Stimulated activated naive B cell treated with anti-CD40 and anti-IgM and Interleukin-4, amounts not matched to agents 10 μg/mL and 1 μg/mL and 100 μg/mL, for 72 hours (primary cell): ENCODE measurements around the gene CASD1.

ENCODE experiments used
- ATAC-seq, 2 donors: fragments of 150-1000 bp; cut with Tn5 transposase; replicated peaks; 2 replicates each; pipeline ENCODE4 v1.10.0; 2021; ENCODE audit warnings: moderate library complexity in 1 of 2
- DNase-seq: peaks from one replicate; pipeline ENCODE4 v3.0.0; 2021
- H3K27ac Mint-ChIP-seq: one replicate; pipeline ENCODE4 v1.8.0; 2022; ENCODE audit warnings: mild to moderate bottlenecking, mixed read lengths
- H3K27me3 Mint-ChIP-seq, 2 donors: one replicate each; pipeline ENCODE4 v1.8.0; 2022; ENCODE audit warnings: mixed read lengths in 2 of 2
- H3K36me3 Mint-ChIP-seq, 2 donors: one replicate each; pipeline ENCODE4 v1.8.0; 2022; ENCODE audit warnings: mixed read lengths in 2 of 2, mild to moderate bottlenecking in 1 of 2
- H3K4me1 Mint-ChIP-seq, 2 donors: one replicate each; pipeline ENCODE4 v1.8.0; 2022; ENCODE audit warnings: mixed read lengths in 2 of 2, mild to moderate bottlenecking in 1 of 2
- H3K4me3 Mint-ChIP-seq, 2 donors: one replicate each; pipeline ENCODE4 v1.8.0; 2022; ENCODE audit warnings: mild to moderate bottlenecking in 2 of 2, mixed read lengths in 2 of 2, moderate library complexity in 1 of 2
- H3K9me3 Mint-ChIP-seq, 2 donors: one replicate each; pipeline ENCODE4 v1.8.0; 2022; ENCODE audit warnings: mixed read lengths in 2 of 2, mild to moderate bottlenecking in 1 of 2

Gene CASD1

DNA sequence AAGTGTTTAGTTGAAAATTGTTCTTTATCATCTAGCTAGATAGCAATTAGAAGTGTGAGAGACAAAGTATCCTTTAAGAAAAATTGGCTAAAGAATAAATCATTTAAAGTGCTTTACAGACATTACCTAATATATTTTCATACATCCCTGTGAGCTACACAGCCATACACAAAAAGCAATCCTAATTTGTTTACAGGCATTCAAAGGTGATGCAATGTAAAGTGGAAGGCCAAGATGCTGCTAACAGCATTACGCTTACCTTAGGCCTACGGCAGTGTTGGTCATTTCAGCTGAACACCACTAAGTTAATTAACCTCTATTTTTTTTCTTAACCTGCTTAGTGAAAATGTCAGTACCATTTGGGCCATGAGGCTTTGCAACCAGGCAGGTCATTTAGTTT lies 10.7 kb upstream of the CASD1 start:
- no peak for ATAC-seq
- Mint-ChIP-seq H3K9me3 (peaks cover 0 to 2% of the 10 kb centered on the region in 2 donors), H3K36me3 (peaks cover 0 to 6% of the 10 kb centered on the region in 2 donors)

GRCh38 chr7:94507462-94507861 lies 2.1 kb upstream of the CASD1 start:
- Mint-ChIP-seq H3K9me3 (no peaks in the 10 kb centered on the region), H3K27me3 (no peaks in the 10 kb centered on the region), H3K36me3 (no peaks in the 10 kb centered on the region), H3K4me1 (peaks cover 16% of the 10 kb centered on the region in 2 donors), H3K27ac (no peak overlapping the region), H3K4me3 (no peak overlapping the region)
- ATAC-seq (no peak), DNase-seq (no peak)

More for the DNA sequence above, 10.7 kb upstream of the CASD1 start:
- no peak overlapping the region for H3K27ac Mint-ChIP-seq
- no peaks in the 10 kb centered on the region for H3K4me1 Mint-ChIP-seq
- no peak for DNase-seq
- peaks cover 16 to 20% of the 10 kb centered on the region in 2 donors for H3K27me3 Mint-ChIP-seq
- H3K4me3 Mint-ChIP-seq = no peak overlapping the region

GRCh38 chr7:94507962-94508361 lies 1.6 kb upstream of the CASD1 start:
- Mint-ChIP-seq H3K36me3 (no peaks in the 10 kb centered on the region), H3K4me1 (peaks cover 21% of the 10 kb centered on the region in 2 donors), H3K4me3 (no peak overlapping the region), H3K27me3 (no peaks in the 10 kb centered on the region), H3K9me3 (no peaks in the 10 kb centered on the region), H3K27ac (no peak overlapping the region)
- DNase-seq (no peak), ATAC-seq (no peak)

GRCh38 chr7:94509887-94510581 lies 425 bp downstream of the CASD1 start:
- Mint-ChIP-seq H3K4me1 (peaks cover 24 to 28% of the 10 kb centered on the region in 2 donors), H3K9me3 (no peaks in the 10 kb centered on the region), H3K27me3 (no peaks in the 10 kb centered on the region), H3K27ac (peak overlapping the region; percentile 95), H3K36me3 (peaks cover 0 to 3% of the 10 kb centered on the region in 2 donors), H3K4me3 (peak overlapping the region; percentile 86 to 89)
- ATAC-seq (peak; percentile 79 to 85), DNase-seq (peak; percentile 69)

DNA sequence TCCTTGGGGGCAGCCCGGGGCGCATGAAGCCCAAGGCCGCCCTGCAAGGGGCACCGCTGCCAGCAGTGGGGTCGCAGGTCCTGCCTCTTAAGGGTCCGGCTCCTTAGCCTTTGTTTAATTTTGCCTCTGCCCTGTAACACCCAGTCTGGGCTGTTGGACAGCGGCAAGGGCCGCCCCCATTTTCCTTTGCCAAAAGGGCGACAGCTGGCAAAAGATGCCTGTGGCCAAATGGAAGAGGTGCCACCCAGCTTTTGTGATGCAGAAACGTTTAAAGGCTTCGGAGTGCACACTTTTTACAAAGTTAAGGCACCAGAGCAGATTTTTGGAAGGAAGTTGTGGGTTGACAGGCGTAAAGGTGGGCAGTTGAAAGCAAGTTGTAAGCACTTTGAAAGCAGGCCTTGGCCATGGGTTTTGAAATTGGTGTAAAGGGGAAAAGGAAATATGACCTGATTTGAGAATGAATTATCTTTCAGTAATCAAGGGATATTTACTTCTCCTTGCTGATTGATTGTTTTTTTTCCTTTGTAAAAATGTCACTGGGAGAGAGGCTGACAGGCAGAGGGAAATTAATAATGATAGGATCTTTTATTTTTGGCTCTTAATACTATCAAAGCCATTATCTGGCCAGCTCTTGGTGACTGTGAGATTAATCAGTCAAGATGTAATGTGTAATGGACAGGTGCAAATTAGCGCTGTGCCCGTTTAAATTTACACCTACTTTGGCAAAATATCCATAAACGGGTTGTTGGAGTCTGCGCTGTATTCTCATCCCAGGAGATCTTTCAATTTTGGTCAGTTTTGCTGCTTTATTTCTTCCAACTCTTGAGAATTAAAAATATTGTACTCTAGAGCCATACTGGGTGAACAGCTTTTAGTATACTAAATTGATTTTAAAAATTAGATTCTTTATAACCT lies 1.2 kb downstream of the CASD1 start:
- Mint-ChIP-seq H3K27me3 (no peaks in the 10 kb centered on the region), H3K9me3 (no peaks in the 10 kb centered on the region), H3K4me3 (peak overlapping the region; percentile 75 to 89), H3K4me1 (peaks cover 27 to 33% of the 10 kb centered on the region in 2 donors), H3K36me3 (peaks cover 0 to 3% of the 10 kb centered on the region in 2 donors), H3K27ac (peak overlapping the region; percentile 95)
- ATAC-seq (peak; percentile 29 to 32), DNase-seq (peak; percentile 37)

DNA sequence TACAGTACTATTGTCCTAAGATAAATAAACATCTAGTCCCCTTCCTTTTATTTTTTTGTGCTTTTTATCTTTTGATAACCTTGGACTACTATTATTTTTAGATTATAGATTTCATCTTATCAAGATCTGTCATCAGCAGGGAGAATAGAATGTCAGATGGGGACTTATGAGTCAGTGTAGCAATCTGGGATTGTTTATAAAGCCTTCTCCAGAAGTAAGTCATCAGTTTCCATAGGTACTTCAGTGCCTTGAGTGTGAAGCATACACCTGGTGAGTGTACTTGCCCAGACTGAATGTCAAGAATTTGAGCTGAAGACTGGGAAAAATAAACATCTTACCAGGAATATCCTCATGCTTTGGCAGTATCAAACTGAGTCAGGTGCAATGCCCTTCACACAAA lies 2.1 kb downstream of the CASD1 start:
- H3K36me3 Mint-ChIP-seq = peaks cover 0 to 3% of the 10 kb centered on the region in 2 donors
- ATAC-seq (no peak), DNase-seq (no peak)
- H3K27me3 Mint-ChIP-seq = no peaks in the 10 kb centered on the region
- H3K4me1 Mint-ChIP-seq = peaks cover 30 to 38% of the 10 kb centered on the region in 2 donors
- no peak overlapping the region for H3K4me3 Mint-ChIP-seq
- H3K27ac Mint-ChIP-seq = no peak overlapping the region
- H3K9me3 Mint-ChIP-seq = no peaks in the 10 kb centered on the region

DNA sequence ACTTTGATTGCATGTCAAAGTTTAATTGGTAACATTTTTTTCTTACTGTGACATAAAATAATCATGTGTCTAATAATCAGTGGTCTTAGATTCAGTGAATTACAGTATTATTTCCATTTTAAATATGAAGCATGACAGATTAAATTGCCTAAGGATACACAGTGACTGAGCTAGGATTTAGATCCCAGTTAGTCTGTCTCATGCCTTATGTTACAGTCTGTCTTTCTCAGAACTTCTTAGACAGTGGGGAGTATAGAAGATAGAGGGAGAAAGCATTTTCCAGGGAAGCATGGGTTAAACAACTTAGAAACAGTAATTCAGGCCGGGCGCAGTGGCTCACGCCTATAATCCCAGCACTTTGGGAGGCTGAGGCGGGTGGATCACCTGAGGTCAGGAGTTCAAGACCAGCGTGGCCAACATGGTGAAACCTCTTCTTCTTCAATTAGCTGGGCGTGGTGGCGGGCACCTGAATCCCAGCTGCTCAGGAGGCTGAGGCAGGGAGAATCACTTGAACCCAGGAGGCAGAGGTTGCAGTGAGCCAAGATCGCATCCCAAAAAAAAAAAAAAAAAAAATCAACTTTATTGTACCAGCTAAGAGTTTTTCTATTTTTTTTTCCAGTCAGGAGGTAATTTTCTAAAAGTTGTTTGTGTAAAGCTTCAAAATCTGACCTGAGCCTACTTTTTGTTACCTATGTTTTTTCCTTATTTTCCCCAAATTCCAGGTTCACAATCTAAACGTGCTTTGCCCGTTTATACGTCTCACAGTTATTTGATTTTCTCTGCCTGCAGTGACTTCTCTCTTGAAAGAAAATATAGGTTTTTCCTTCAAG lies 3.3 kb downstream of the CASD1 start:
- H3K4me1 Mint-ChIP-seq = peaks cover 30 to 47% of the 10 kb centered on the region in 2 donors
- no peak for DNase-seq
- no peak overlapping the region for H3K4me3 Mint-ChIP-seq
- no peaks in the 10 kb centered on the region for H3K27me3 Mint-ChIP-seq
- no peaks in the 10 kb centered on the region for H3K9me3 Mint-ChIP-seq
- no peak for ATAC-seq
- no peak overlapping the region for H3K27ac Mint-ChIP-seq
- H3K36me3 Mint-ChIP-seq = peaks cover 0 to 7% of the 10 kb centered on the region in 2 donors

GRCh38 chr7:94513565-94513860 lies 3.9 kb downstream of the CASD1 start:
- Mint-ChIP-seq H3K4me1 (peaks cover 28 to 47% of the 10 kb centered on the region in 2 donors), H3K9me3 (no peaks in the 10 kb centered on the region), H3K27ac (no peak overlapping the region)

DNA sequence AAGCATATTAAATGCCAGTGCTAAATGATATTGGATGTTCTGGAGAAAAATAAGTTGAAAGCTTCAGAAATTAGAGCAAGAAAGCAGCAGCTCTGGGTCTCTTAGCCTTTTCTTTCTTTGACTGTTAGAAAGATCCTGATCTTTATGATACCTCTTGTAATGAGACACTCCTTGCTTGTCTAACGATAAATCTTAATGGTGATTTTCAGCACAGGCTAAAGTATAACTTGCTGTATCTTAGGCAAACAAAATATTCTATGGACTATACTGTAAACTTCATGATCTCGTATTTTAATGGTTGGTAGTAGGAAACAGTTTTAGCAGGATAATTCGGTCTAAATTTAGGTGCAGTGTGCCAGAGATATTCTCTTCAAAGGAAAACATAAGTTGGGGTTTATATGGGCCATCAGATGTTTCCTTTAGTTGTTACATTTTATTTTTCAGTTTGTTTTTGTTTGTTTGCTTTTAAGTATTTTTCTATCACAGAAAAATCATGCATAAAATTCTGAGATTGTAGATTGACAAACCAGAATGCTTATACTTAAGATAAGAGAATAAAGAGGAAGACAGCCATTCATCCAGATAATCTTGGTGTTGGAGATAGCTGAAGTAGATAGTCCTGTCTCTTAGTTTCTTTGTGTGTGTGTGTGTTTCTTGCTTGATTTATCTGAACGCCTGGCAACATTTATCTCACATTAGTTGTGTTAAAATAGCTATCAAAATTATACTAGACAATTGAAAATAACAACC lies 4.7 kb downstream of the CASD1 start:
- no peaks in the 10 kb centered on the region for H3K27me3 Mint-ChIP-seq
- peaks cover 2 to 7% of the 10 kb centered on the region in 2 donors for H3K36me3 Mint-ChIP-seq
- H3K27ac Mint-ChIP-seq = no peak overlapping the region
- H3K4me1 Mint-ChIP-seq = peaks cover 28 to 47% of the 10 kb centered on the region in 2 donors
- no peak overlapping the region for H3K4me3 Mint-ChIP-seq
- no peak for DNase-seq
- H3K9me3 Mint-ChIP-seq = no peaks in the 10 kb centered on the region
- ATAC-seq = no peak

More at GRCh38 chr7:94513565-94513860, 3.9 kb downstream of the CASD1 start:
- H3K36me3 Mint-ChIP-seq = peaks cover 2 to 7% of the 10 kb centered on the region in 2 donors
- H3K27me3 Mint-ChIP-seq = no peaks in the 10 kb centered on the region
- no peak overlapping the region for H3K4me3 Mint-ChIP-seq
- ATAC-seq (no peak), DNase-seq (no peak)

GRCh38 chr7:94514917-94515316 lies 5.3 kb downstream of the CASD1 start:
- Mint-ChIP-seq H3K27me3 (no peaks in the 10 kb centered on the region), H3K4me3 (no peak overlapping the region), H3K36me3 (peaks cover 2 to 7% of the 10 kb centered on the region in 2 donors), H3K9me3 (no peaks in the 10 kb centered on the region), H3K4me1 (peaks cover 28 to 47% of the 10 kb centered on the region in 2 donors), H3K27ac (no peak overlapping the region)
- ATAC-seq = no peak
- DNase-seq = no peak

DNA sequence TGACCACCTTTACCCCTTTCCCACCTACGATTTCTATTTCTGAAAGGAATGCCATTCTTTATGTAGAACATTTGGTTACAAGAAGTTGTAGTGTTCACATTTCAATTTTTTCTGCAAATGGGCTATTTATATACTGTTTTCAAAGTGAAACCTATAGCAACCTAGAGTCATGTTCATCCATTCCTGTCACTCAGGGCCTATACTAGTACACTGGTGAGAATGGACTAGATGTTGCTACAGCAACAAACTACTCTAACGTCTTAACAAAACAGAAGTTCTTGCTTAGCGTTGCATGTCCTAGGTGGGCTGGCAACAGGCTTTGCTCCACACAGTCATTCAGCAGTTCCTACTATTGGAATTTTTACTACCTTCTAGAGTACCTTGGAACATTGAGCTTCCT lies 16.3 kb downstream of the CASD1 start:
- no peak overlapping the region for H3K27ac Mint-ChIP-seq
- H3K4me3 Mint-ChIP-seq = no peak overlapping the region
- H3K36me3 Mint-ChIP-seq = peaks cover 8 to 23% of the 10 kb centered on the region in 2 donors
- DNase-seq (no peak), ATAC-seq (no peak)
- no peaks in the 10 kb centered on the region for H3K9me3 Mint-ChIP-seq
- H3K4me1 Mint-ChIP-seq = peaks cover 0 to 2% of the 10 kb centered on the region in 2 donors
- H3K27me3 Mint-ChIP-seq = no peaks in the 10 kb centered on the region

- H3K36me3 Mint-ChIP-seq = peaks cover 4 to 14% of the 10 kb centered on the region in 2 donors
- H3K27me3 Mint-ChIP-seq = no peaks in the 10 kb centered on the region
- no peak for DNase-seq
- H3K4me3 Mint-ChIP-seq = no peak overlapping the region
- no peak overlapping the region for H3K27ac Mint-ChIP-seq
- ATAC-seq = no peak
- peaks cover 0 to 2% of the 10 kb centered on the region in 2 donors for H3K4me1 Mint-ChIP-seq
- H3K9me3 Mint-ChIP-seq = no peaks in the 10 kb centered on the region
Observed at GRCh38 chr7:94529516-94529915, 19.9 kb downstream of the CASD1 start.

- H3K27me3 Mint-ChIP-seq = no peaks in the 10 kb centered on the region
- H3K9me3 Mint-ChIP-seq = no peaks in the 10 kb centered on the region
- ATAC-seq (peak in 1 of 2 donors; percentile 41), DNase-seq (no peak)
- H3K36me3 Mint-ChIP-seq = peaks cover 6 to 16% of the 10 kb centered on the region in 2 donors
- H3K4me3 Mint-ChIP-seq = no peak overlapping the region
- no peak overlapping the region for H3K27ac Mint-ChIP-seq
- peaks cover 0 to 2% of the 10 kb centered on the region in 2 donors for H3K4me1 Mint-ChIP-seq
Observed at GRCh38 chr7:94530109-94530508, 20.5 kb downstream of the CASD1 start.
